Glomerular endothelial cell (primary cell): ENCODE data around the gene FARP1. TPM values are rescaled to one million over a fixed set of nuclear protein-coding genes. Genes with fewer than 3 reads are reported as not detected.

Experiments used
- DNase-seq: peaks from one replicate; pipeline ENCODE4 v3.0.0-alpha.2; 2011; ENCODE audit warnings: low read depth, low spot score; ENCODE audit errors: extremely low read depth
- total RNA-seq: library from RNA; depleted of rRNA; stranded (reverse); fragments of >200 nt; gene quantifications from 2 replicates; pipeline ENCODE4 v1.2.3, GENCODE V29; 2015

FARP1 gene
- total RNA-seq, 1 donor from 2014 or later: 64.9 TPM

DNA sequence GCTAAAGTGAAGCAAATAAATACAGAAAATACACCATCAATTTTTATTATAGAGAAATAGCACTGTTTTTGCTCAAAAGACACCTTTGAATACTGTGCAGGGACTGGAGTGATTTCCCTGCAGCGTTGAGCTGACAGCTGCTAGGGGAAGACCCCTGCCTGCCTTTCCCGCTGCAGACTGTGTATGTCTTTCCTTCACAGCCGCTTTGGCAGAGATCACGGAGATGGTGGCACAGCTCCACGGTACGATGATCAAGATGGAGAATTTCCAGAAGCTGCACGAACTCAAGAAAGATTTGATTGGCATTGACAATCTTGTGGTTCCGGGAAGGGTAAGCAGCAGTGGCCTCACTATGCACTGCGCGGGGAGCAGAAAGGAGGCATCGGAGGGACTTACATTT is 292.5 kb downstream of the FARP1 start:
- no peak for DNase-seq

DNA sequence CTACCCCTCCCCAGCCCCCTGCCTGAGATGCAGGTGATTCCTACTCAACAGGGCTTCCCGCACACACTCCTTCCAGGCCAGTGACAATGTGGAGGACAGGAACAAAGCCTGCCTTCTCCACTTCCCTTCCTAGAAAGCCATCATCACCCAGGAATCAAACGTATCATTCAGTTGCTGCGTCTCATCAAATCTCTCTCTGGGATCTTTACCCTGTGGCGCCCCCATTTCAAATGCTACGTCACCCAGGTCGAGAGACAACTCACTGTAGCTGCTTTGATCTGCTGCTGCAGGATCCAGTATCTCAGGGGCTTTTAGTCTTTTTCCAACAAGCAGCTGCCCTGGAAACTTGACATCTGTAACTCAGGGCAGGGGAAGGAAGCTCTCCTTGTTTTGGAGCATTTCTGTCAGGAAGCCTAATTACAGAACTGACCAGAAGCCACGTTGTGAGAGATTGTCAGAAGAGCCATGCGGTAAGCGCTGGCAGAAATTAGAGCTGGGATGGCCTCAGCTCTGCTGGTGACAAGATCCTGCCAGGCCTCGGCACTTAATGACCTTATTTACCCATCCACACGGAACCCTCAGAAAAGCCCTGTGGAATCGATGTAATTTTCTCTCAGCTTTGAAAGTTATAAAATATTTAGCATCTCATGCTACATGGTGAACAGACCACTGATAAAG is 293.5 kb downstream of the FARP1 start:
- no peak for DNase-seq

DNA sequence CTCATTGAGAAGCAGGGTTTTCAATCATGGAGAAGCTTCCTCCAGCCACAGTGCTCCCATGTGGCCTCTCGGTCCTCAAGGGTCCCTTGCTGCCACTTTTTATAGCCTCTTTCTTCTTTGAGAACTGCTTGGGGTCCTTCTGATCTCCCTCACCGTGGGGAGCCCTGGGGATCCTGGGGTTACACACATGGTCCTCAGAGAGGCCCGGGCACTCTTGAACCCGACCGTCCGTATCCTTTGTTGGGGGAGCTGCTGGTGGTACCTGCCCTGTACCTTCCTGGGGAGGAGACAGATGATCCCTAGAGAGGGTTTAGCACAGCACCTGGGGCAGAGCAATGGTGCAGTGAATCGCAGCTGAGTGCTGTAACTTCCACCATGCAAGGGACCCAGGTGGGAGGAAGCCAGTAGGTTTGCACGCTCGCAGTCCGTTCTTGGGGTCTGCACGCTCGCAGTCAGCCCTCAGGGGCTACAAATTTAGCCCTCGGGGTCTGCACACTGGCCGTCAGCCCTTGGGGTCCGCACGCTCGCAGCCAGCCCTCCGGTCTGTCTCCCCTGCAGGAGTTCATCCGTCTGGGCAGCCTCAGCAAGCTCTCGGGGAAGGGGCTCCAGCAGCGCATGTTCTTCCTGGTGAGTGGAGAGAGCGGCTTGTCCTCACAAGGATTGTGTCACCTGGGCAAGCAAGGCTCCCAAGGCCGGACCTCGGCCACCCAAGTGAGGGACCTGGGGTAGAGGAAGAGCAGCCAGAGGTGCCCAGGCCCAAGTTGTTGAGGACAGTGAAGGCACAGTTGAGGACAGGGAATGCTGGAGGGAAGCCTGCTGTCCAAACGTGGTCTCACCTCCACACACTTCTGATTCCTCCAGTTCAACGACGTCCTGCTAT is 295.6 kb downstream of the FARP1 start:
- DNase-seq: no peak

DNA sequence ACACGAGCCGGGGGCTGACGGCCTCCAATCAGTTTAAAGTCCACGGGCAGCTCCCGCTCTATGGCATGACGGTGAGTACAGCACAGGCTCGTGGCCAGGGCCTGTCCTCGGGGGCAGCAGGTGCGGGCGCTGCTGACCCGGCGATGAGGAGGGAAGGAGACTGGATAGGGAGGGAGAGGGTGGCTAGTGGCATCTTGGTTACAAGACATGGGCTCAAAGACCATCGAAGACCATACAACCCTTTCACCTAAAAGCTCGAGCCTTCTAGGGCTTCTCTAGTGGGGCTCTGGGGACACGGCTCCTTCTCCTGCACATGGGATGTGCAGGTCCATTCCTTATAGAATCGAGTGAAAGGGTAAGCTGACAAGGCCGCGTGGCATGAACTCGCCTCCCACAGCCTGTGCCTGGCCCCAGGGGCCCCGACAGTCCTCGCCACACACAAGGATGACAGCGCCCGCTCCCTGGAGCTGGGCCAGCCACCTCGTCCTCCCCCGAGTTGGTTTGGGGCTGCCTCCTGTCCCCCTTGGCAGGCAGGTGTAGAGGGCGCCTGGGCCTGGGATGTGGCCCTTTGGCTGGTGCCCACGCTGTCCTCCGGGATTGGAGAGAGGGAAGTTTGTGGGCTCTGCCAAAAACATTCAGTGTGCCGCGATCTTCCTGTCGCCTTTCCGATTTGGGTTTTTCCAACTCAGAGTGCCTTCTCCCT is 296.4 kb downstream of the FARP1 start:
- DNase-seq: no peak

DNA sequence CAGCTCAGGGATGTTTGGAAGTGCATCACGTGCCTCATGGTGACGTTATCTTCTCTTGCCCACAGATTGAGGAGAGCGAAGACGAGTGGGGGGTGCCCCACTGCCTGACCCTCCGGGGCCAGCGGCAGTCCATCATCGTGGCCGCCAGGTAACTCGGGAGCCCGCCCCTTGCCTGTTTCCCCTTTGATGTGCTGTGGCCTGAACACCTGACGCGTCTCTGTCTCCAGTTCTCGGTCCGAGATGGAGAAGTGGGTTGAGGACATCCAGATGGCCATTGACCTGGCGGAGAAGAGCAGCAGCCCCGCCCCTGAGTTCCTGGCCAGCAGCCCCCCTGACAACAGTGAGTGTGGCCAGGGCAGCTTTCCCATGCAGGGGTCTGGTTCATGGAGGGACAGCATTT is 297.0 kb downstream of the FARP1 start:
- DNase-seq: no peak

DNA sequence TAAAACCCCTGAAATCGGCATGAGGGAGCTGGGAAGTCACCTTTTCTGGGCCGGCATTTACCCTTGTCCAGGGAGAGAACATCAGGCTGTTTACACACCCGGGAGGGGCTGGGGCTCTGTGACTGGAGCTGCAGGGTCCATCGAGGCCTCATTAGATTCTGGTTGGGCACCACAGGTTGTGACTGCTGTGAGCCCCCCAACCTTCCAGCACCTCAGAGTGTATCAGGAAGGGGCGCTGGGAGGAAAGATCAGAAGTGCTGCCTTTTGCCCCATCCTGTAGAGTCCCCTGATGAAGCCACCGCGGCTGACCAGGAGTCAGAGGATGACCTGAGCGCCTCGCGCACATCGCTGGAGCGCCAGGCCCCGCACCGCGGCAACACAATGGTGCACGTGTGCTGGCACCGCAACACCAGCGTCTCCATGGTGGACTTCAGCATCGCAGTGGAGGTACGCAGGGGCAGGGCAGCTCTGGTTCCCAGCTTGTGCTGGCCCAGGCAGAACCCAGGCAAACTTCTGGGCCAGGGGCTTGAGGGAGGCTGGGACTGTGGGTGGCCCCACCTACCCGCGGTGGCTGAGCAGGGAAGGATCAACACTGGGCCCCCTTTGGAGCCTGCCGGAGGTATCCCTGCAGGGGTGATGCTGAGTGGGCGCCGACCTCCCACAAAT is 297.6 kb downstream of the FARP1 start:
- no peak for DNase-seq

DNA sequence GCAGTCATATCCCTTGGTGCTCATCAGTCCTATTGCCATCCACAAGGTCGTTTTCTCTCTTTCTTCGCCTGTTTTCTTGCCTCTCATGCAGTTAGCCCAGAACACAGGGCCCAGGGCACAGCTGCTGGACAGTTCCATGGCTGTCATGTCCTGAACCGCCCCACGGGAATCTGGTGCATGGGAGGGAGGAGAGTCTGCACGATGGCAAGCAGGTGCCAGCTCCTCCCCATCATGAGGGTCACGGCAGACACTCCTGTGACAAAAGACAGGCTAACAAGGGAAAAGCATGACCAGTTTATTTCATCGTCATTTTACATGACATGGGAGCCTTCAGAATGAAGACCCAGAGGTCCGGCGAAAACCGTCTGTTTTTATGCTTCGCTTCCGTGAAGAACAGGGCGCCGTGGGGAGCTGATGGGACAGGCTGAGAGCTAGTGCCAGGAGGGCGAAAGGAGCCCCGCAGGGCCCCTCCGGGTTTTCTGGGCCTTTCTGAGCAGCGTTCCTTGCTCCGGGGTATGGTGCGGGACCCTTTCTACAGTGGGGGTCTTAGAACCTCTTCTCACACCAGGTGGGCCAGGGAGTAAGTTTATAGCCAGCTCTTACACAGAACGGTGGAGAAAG is 298.3 kb downstream of the FARP1 start:
- no peak for DNase-seq

DNA sequence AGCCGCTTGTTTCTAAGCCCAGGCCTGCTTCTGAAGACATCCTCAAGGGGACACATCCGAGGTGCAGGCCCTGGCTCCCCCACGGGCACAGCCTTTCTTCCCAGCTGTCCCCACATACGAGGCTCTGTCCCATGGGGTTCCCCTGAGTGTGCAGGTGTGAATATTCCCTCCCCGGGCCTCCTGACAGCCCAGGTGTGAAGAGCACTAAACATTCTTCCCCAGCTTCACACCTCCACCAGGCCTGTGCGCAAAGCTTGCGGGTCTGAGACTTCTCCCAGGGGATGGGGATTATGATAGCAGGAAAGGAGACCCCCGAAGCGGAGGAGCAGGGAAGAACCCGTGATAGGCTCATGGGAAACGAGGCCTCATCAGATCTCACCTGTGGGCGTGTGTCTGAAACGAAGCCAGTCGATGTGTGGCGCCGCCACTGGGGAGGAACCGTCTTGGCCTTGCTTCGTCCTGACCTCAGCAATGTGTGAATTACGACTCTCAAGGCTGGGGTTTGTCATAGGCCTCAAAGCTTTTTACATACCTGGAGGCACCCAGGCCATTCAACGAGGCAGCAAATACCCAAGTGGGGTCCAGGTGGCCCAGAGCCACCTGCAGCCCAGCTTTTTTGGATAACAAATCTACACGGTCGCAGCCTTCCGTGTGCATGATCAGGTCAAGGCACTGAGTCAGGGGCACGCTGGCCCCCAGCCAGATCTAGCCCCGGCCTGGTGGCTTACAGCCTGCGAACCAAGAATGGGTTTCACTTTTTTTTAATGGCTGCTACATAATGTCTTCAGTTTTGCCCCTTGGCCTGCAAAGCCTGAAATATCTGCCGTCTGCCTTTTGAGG is 299.7 kb downstream of the FARP1 start:
- no peak for DNase-seq

DNA sequence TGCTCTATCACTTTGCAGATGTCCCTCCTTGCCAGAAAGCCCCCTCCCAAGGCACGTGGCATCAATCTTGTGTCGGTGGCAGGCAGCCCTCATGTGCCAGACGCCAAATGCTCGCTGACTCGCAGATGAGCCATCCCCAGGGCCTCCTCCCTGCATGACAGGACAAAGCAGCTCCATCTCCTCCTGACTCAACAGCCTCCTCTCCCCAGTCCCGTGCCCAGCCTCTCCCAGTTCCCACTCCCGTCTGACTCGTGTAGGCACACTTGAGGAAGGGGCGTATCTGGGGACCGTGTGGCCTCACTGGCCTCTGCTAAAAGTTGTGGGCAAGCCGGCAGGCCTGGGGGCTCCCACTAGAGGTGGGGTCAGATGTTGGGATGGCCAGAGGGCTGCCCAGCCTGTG is 300.4 kb downstream of the FARP1 start:
- DNase-seq: no peak

DNA sequence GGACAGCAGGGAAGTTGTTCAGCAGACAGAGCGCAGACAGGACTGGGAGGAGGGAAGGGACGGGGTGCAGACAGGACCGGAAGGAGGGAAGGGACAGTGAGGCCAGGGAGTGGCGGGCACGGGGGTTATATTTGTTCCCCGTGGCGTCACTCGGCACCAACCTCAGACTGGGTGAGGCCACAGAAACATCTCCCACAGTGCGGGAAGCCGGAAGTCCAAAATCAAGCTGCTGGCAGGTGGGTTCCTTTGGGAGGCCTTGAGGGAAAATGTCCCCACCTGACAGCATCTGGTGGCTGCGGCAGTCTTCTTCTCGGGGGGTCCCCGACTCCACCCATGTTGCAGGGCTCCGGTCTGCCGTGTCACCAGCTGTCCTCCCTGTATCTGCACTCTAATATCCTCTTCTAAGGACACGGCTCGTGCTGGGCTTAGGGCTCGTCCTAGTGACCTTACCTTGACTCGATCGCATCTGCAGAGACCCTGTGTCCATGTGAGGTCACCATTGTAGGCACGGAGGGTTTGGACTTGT is 301.0 kb downstream of the FARP1 start:
- no peak for DNase-seq

DNA sequence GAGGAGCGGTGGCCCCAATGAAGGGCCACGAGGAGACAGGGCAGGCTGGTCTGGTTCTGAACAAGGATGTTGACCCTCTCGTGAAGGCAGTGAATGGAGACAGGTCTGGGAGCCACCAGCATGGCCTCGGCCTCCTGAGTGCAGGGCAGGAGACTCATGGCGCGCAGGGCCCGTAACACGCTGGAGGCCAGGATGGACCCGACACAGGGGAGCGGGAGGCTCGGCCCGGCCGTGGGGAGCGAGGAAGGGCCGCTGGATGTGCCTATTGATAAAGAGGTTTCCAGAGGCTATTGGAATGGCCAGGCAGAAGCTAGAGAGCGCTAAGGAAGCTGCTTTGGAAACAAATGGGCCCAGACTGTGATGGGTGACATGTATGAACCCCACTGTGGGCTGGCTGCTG is 301.5 kb downstream of the FARP1 start:
- DNase-seq: no peak

DNA sequence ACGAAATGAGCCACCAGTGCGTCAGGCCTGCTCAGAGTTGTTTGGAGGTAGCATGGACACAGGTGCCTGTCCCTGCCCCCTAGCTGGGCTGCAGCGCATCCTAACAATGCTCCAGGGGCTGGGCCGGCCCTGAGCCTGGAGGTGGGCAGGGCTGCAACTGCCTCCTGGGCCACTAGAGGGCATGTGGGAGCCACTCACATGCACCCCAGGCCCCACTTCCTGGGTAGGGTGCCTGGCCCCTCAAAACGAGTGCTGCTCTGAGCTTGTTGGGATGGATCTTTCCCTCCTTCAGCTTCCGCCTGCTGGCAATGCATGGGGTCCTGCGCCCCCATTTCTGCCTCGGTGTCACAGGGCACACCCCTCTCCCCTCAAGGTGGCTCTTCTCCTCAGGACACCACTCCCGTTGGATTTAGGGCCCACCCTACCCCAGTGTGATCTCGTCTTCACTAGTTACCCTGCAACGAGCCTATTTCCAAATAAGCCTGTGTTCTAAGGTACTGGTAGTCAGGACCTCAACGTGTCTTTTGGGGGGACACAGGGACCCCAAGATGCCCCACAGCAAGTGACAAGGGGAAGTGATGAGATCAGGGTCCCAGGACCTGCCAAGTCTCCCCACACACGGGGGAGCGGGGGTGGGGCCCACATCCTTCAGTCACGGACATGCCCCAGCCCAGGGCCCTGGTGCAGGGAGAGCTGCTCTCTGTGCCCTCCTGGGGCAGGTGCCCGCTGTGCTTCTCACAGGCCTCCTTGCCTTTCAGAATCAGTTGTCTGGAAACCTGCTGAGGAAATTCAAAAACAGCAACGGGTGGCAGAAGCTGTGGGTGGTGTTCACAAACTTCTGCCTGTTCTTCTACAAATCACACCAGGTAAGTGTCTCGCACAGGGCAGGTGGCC is 302.7 kb downstream of the FARP1 start:
- no peak for DNase-seq

DNA sequence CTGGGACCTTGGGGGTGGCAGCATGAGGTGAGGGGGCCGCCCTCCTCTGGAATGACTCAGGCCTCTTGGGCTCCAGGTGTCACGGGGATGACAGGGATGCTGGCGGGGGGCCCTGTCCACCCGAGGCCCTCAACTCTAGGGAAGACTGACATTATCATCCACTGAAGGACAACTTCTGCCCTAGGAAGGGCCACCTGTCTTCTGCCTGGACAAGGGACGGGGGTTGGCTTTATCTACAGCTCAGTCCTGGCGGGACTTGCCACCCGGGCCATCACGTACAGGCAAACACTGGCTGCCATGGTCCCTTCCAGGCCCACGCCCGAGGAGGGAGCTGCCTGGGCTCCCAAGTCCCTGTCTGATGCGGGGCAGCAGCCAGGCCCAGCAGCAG is 303.3 kb downstream of the FARP1 start:
- DNase-seq: no peak

DNA sequence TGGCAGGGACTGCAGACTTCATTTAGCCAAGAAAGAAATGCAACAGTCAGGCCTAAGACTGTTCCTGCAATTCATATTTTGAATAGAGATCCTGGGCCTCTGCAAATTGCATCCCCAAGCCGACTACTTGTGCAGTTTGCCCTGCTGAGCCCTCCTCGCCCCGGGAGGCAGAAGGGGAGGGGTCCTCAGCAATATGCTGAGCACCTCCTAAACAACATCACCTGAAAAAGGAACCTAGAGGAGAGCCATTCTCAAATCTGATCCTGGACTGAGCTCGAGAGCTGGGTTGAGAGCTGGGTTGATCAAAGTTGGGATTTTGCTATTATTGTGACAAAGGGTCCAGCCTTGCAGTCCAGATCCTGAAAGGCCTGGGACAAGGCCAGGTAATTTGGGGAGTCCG is 304.2 kb downstream of the FARP1 start:
- no peak for DNase-seq

DNA sequence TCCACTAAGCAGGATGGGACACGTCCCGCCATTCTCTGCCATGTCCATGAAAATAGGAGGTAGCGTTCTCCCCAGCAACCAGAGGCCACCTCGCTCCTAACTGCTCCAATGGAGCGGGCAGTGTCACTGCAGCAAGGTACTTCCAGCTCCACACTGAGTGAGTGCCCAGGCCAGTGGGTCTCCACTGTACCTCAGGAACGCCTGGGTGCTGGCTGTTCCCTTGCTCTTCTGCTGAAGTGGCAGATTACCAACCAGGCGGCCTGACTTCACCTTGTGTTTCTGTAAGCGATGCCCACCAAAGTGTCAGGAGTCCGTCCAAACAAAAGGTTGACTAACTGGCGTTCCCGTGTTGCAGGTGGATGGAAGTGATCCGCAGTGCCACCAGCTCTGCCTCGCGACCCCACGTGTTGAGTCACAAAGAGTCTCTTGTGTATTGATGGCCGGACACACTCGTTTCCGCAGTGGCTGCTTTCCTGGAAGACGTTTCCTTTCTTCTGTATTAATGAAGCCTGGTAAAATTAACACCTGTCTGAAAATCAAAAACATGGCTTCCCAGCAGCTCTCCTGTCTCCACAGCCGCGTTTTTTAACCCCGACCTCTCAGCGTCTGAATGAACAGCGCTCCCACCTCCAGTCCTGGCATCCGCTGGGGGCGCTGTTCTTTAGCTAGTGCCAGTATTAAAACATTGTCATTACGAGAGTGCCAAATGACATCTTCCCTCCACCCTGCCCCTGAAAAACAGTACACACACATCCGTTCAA is 305.2 kb downstream of the FARP1 start:
- DNase-seq: peak; percentile 10

DNA sequence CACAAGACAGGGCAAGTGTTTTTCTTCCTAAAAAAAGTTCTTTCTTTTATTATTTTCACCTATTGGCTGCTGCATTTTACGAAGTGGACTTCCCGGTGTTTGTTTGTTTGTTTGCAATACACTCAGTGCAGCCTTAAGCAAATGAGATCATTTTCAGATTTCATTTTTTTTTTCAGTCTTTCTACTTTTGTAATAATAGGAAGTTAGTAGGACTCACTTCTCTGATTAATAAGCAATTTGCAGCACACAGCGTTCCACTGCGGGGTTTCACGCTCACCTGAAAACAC is 305.7 kb downstream of the FARP1 start:
- DNase-seq: no peak

DNA sequence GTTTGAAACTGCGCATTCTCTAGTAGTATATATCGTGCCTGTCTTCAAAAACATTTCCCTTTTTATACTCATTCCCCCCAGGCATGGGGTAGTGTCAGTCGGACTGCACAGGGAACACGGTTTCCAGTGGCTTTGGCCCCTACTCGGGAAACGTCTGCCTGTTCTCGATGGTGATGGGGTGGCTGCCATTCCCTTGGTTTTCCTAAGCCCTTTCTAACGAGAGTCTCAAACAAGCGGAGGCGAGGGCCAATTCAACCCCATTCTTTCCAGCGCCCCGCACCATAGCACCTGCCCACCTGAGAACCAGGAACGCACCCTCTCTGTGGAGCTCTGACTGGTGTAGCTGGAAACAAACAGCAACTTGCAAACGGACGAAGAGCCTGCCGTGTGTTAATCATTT is 306.4 kb downstream of the FARP1 start:
- no peak for DNase-seq

DNA sequence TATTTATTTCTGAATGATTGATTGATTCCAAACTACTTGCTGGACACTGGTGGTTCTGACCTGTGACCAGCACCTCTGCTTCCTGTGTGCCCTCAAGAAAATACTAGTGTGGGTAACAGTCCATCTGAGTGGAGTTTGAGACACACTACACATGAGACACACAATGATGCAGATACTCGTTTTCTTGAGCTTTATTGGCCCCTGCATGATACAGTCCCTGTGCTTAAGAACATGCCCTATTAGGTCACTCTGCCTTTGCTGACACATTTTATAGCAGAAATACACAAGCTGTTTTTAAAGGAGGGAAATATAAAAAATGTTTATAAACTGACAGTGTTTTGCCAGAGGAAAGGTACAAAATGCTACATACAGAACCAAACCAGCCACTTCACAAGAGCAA is 307.1 kb downstream of the FARP1 start:
- no peak for DNase-seq
